ENCODE results near the gene ARMC10. TPM values are rescaled to one million over a fixed set of nuclear protein-coding genes. Genes with fewer than 3 reads are reported as not detected.

Gene ARMC10
- total and polyA plus RNA-seq, 2 experiments from 2014 or later: 43.4 to 48.2 TPM

DNA sequence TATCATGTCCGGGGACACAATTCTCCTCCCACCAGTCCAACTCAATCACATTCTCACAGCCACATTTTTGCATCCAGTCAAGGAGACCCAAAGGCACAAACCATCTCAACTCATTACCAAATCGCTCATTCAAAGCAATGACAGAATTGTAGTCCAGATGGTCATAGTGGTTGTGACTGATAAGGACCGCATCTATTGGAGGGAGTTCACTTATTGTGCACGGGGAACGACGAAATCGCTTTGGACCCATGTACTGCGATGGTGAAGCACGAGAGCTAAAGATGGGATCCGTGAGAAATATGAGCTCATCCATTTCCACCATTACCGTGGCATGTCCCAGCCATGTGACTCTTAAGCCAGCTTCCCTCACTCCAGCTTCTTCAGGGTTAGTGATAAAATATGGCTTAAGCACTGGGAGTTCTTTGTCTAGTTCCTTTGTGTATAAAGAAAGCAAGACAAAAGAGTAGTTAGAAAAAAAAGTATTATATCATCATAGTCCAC is 44.9 kb downstream of the ARMC10 start:
- H3F3A ChIP-seq (replicated peaks; ENCODE audit: low read depth): no peaks in the 10 kb centered on the region
- no peaks in the 10 kb centered on the region for H3K27me3 Mint-ChIP-seq (ENCODE audit: insufficient read depth, low read depth, poor library complexity)
- H3K9me3 Mint-ChIP-seq: no peaks in the 10 kb centered on the region
- ATAC-seq: no peak
- no peak overlapping the region for H3K4me2 ChIP-seq
- H3K27ac Mint-ChIP-seq: no peak overlapping the region
- H3K79me2 ChIP-seq (replicated peaks; ENCODE audit: insufficient read depth): no peaks in the 10 kb centered on the region
- H3K27me3 ChIP-seq (ENCODE audit: insufficient read depth): no peaks in the 10 kb centered on the region
- DNase-seq (ENCODE audit: low spot score): no peak
- no peaks in the 10 kb centered on the region for H3K36me3 ChIP-seq (ENCODE audit: insufficient read depth)
- H3K4me1 ChIP-seq (ENCODE audit: insufficient read depth): no peaks in the 10 kb centered on the region
- no peak overlapping the region for H3K27ac ChIP-seq (ENCODE audit: low read depth)
- no peak overlapping the region for H3K4me3 Mint-ChIP-seq
- H2AFZ ChIP-seq: no peak overlapping the region
- TF ChIP-seq POLR2AphosphoS5 (IDR thresholded peaks at IDR 0.05; ENCODE audit: low read depth) (no peak), JUNB (IDR thresholded peaks at IDR 0.05; ENCODE audit: unreplicated experiment) (no peak), NANOG (IDR thresholded peaks at IDR 0.05; ENCODE audit: borderline replicate concordance) (no peak), ZNF114 (CRISPR knock-in tag; IDR thresholded peaks at IDR 0.05) (no peak), ETS1 (IDR thresholded peaks at IDR 0.05) (no peak), EZH2 (IDR thresholded peaks at IDR 0.05; ENCODE audit: low read depth, unreplicated experiment) (no peak), CREB1 (CRISPR knock-in tag; IDR thresholded peaks at IDR 0.05; ENCODE audit: low read depth) (no peak), STAT1 (IDR thresholded peaks at IDR 0.05; ENCODE audit: unreplicated experiment) (no peak), REST (IDR thresholded peaks at IDR 0.05; ENCODE audit: unreplicated experiment) (no peak), EZH2phosphoT487 (IDR thresholded peaks at IDR 0.05; ENCODE audit: unreplicated experiment) (no peak), ZNF331 (CRISPR knock-in tag; IDR thresholded peaks at IDR 0.05; ENCODE audit: low read depth) (no peak)
- TF ChIP-seq, protein P1, sequence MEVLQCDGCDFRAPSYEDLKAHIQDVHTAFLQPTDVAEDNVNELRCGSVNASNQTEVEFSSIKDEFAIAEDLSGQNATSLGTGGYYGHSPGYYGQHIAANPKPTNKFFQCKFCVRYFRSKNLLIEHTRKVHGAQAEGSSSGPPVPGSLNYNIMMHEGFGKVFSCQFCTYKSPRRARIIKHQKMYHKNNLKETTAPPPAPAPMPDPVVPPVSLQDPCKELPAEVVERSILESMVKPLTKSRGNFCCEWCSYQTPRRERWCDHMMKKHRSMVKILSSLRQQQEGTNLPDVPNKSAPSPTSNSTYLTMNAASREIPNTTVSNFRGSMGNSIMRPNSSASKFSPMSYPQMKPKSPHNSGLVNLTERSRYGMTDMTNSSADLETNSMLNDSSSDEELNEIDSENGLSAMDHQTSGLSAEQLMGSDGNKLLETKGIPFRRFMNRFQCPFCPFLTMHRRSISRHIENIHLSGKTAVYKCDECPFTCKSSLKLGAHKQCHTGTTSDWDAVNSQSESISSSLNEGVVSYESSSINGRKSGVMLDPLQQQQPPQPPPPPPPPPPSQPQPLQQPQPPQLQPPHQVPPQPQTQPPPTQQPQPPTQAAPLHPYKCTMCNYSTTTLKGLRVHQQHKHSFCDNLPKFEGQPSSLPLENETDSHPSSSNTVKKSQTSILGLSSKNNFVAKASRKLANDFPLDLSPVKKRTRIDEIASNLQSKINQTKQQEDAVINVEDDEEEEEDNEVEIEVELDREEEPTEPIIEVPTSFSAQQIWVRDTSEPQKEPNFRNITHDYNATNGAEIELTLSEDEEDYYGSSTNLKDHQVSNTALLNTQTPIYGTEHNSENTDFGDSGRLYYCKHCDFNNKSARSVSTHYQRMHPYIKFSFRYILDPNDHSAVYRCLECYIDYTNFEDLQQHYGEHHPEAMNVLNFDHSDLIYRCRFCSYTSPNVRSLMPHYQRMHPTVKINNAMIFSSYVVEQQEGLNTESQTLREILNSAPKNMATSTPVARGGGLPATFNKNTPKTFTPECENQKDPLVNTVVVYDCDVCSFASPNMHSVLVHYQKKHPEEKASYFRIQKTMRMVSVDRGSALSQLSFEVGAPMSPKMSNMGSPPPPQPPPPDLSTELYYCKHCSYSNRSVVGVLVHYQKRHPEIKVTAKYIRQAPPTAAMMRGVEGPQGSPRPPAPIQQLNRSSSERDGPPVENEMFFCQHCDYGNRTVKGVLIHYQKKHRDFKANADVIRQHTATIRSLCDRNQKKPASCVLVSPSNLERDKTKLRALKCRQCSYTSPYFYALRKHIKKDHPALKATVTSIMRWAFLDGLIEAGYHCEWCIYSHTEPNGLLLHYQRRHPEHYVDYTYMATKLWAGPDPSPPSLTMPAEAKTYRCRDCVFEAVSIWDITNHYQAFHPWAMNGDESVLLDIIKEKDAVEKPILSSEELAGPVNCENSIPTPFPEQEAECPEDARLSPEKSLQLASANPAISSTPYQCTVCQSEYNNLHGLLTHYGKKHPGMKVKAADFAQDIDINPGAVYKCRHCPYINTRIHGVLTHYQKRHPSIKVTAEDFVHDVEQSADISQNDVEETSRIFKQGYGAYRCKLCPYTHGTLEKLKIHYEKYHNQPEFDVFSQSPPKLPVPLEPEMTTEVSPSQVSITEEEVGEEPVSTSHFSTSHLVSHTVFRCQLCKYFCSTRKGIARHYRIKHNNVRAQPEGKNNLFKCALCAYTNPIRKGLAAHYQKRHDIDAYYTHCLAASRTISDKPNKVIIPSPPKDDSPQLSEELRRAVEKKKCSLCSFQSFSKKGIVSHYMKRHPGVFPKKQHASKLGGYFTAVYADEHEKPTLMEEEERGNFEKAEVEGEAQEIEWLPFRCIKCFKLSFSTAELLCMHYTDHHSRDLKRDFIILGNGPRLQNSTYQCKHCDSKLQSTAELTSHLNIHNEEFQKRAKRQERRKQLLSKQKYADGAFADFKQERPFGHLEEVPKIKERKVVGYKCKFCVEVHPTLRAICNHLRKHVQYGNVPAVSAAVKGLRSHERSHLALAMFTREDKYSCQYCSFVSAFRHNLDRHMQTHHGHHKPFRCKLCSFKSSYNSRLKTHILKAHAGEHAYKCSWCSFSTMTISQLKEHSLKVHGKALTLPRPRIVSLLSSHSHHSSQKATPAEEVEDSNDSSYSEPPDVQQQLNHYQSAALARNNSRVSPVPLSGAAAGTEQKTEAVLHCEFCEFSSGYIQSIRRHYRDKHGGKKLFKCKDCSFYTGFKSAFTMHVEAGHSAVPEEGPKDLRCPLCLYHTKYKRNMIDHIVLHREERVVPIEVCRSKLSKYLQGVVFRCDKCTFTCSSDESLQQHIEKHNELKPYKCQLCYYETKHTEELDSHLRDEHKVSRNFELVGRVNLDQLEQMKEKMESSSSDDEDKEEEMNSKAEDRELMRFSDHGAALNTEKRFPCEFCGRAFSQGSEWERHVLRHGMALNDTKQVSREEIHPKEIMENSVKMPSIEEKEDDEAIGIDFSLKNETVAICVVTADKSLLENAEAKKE (CRISPR knock-in tag; IDR thresholded peaks at IDR 0.05): no peak
- TF ChIP-seq, protein P2, sequence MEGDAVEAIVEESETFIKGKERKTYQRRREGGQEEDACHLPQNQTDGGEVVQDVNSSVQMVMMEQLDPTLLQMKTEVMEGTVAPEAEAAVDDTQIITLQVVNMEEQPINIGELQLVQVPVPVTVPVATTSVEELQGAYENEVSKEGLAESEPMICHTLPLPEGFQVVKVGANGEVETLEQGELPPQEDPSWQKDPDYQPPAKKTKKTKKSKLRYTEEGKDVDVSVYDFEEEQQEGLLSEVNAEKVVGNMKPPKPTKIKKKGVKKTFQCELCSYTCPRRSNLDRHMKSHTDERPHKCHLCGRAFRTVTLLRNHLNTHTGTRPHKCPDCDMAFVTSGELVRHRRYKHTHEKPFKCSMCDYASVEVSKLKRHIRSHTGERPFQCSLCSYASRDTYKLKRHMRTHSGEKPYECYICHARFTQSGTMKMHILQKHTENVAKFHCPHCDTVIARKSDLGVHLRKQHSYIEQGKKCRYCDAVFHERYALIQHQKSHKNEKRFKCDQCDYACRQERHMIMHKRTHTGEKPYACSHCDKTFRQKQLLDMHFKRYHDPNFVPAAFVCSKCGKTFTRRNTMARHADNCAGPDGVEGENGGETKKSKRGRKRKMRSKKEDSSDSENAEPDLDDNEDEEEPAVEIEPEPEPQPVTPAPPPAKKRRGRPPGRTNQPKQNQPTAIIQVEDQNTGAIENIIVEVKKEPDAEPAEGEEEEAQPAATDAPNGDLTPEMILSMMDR (conservative IDR thresholded peaks at IDR 0.05; ENCODE audit: low read depth in 2 of 2): no peak
- no peaks in the 10 kb centered on the region for H3K9me2 ChIP-seq (ENCODE audit: insufficient read depth)
- H3K4me3 ChIP-seq: no peak overlapping the region
- no peaks in the 10 kb centered on the region for H3K4me1 Mint-ChIP-seq
- peaks cover 8% of the 10 kb centered on the region; the same call in 1 of the 2 replicates for H4K20me1 ChIP-seq (replicated peaks; ENCODE audit: insufficient read depth)
- H3K36me3 Mint-ChIP-seq (ENCODE audit: low read depth): peaks cover 6% of the 10 kb centered on the region; the same call in 1 of the 3 replicates
